ENCODE measurements around the gene FRYL.
A peak's percentile ranks its signal among the peaks of the same experiment; 100 is the strongest.

The FRYL gene

GRCh38 chr4:48490680-48491513 is 289.2 kb downstream of the FRYL start:
- no peak overlapping the region for H3K4me3 ChIP-seq (replicated peaks; ENCODE audit: low read depth, low read length)

GRCh38 chr4:48490012-48490679 is 289.9 kb downstream of the FRYL start, which contains the start of gene ZAR1:
ZAR1 (plus strand) TSS chr4:48490252; CDS start chr4:48490292, 40 bp downstream.
- no peak for DNase-seq (ENCODE audit: extremely low read depth, low read depth)
- TF ChIP-seq CTCF (IDR thresholded peaks at IDR 0.05; ENCODE audit: low read depth, low read length, missing control alignments): no peak
- peak within 1 kb of the TSS; percentile 20; the same call in 1 of the 2 replicates for H3K4me3 ChIP-seq (replicated peaks; ENCODE audit: low read depth, low read length)

More at GRCh38 chr4:48490680-48491513, 289.2 kb downstream of the FRYL start:
- TF ChIP-seq CTCF (IDR thresholded peaks at IDR 0.05; ENCODE audit: low read depth, low read length, missing control alignments): no peak
- no peak for DNase-seq (ENCODE audit: extremely low read depth, low read depth)

GRCh38 chr4:48489683-48490011 is 290.4 kb downstream of the FRYL start:
- TF ChIP-seq CTCF (IDR thresholded peaks at IDR 0.05; ENCODE audit: low read depth, low read length, missing control alignments): no peak
- no peak for DNase-seq (ENCODE audit: extremely low read depth, low read depth)
- no peak overlapping the region for H3K4me3 ChIP-seq (replicated peaks; ENCODE audit: low read depth, low read length)

- TF ChIP-seq CTCF (IDR thresholded peaks at IDR 0.05; ENCODE audit: low read depth, low read length, missing control alignments): no peak
- no peak overlapping the region for H3K4me3 ChIP-seq (replicated peaks; ENCODE audit: low read depth, low read length)
- DNase-seq (ENCODE audit: extremely low read depth, low read depth): no peak
Observed at GRCh38 chr4:48484494-48485168, 295.4 kb downstream of the FRYL start.

- no peak for DNase-seq (ENCODE audit: extremely low read depth, low read depth)
- no peak overlapping the region for H3K4me3 ChIP-seq (replicated peaks; ENCODE audit: low read depth, low read length)
- TF ChIP-seq CTCF (IDR thresholded peaks at IDR 0.05; ENCODE audit: low read depth, low read length, missing control alignments): no peak
Observed at GRCh38 chr4:48483777-48484493, 296.1 kb downstream of the FRYL start.

- no peak for DNase-seq (ENCODE audit: extremely low read depth, low read depth)
- no peak for TF ChIP-seq CTCF (IDR thresholded peaks at IDR 0.05; ENCODE audit: low read depth, low read length, missing control alignments)
- H3K4me3 ChIP-seq (replicated peaks; ENCODE audit: low read depth, low read length): no peak within 1 kb of the TSS
Observed at GRCh38 chr4:48483006-48483776, 296.9 kb downstream of the FRYL start, which contains the start of gene SLC10A4. SLC10A4 (plus strand) TSS chr4:48483343; CDS start chr4:48483562, 219 bp downstream.

Measured in HFF-Myc (cell line).